NT2/D1 (cell line): ENCODE results near the gene RANBP10.
"Not testable (repeated sequence)": the region's sequence is repeated elsewhere in the genome, so short reads cannot be mapped to it uniquely, and the experiment has no call there.

ENCODE experiments used
- DNase-seq: peaks from one replicate; pipeline ENCODE4 v3.0.0-alpha.2; 2011; ENCODE audit warnings: low read depth, low spot score
- H3K27me3 ChIP-seq: 2 replicates; pipeline ENCODE4 v1.6.0; 2011; ENCODE audit warnings: mild to moderate bottlenecking; ENCODE audit not compliant: insufficient read length, insufficient read depth
- H3K36me3 ChIP-seq: 2 replicates; pipeline ENCODE4 v1.6.1; 2011; ENCODE audit warnings: mild to moderate bottlenecking, low read length, mixed read lengths; ENCODE audit not compliant: insufficient read depth, insufficient read length
- H3K4me1 ChIP-seq: 2 replicates; pipeline ENCODE4 v1.5.1; 2011; ENCODE audit not compliant: insufficient read depth, insufficient read length
- H3K4me3 ChIP-seq: 2 replicates; pipeline ENCODE4 v1.5.1; 2011; ENCODE audit warnings: low read depth; ENCODE audit not compliant: insufficient read length
- H3K9ac ChIP-seq: 2 replicates; pipeline ENCODE4 v1.6.0; 2011; ENCODE audit warnings: low read depth; ENCODE audit not compliant: insufficient read length
- H3K9me3 ChIP-seq: 2 replicates; pipeline ENCODE4 v1.5.1; 2011; ENCODE audit warnings: mild to moderate bottlenecking, low read length; ENCODE audit not compliant: insufficient read depth
- SUZ12 ChIP-seq: IDR thresholded peaks from 2 replicates; pipeline ENCODE4 v1.6.1; 2011; ENCODE audit not compliant: insufficient read length, insufficient read depth; ENCODE audit errors: extremely low read depth
- YY1 ChIP-seq: IDR thresholded peaks from 2 replicates; pipeline ENCODE4 v1.6.1; 2011; ENCODE audit not compliant: insufficient read length, insufficient read depth
- ZNF274 ChIP-seq: IDR thresholded peaks from 2 replicates; pipeline ENCODE4 v1.6.1; 2011; ENCODE audit warnings: mild to moderate bottlenecking, low read depth, low read length

RANBP10 gene

GRCh38 chr16:67837811-67838210, 31.5 kb upstream of the RANBP10 start:
- TF ChIP-seq YY1 (no peak), SUZ12 (no peak), ZNF274 (no peak)
- Histone ChIP-seq H3K9ac (no peak overlapping the region), H3K4me3 (no peak overlapping the region), H3K9me3 (no peaks in the 10 kb centered on the region), H3K36me3 (peaks cover under 1% of the 10 kb centered on the region), H3K4me1 (no peaks in the 10 kb centered on the region), H3K27me3 (peaks cover 5% of the 10 kb centered on the region)
- DNase-seq, result no peak

GRCh38 chr16:67837190-67837589, 30.8 kb upstream of the RANBP10 start:
- not testable (repeated sequence) for H3K4me1 ChIP-seq, H3K27me3 ChIP-seq, DNase-seq, H3K4me3 ChIP-seq, H3K9me3 ChIP-seq, H3K9ac ChIP-seq, H3K36me3 ChIP-seq

GRCh38 chr16:67834242-67834614, 27.9 kb upstream of the RANBP10 start:
- H3K9me3 ChIP-seq, result no peaks in the 10 kb centered on the region
- peaks cover 5% of the 10 kb centered on the region for H3K27me3 ChIP-seq
- H3K36me3 ChIP-seq, result peaks cover 33% of the 10 kb centered on the region
- H3K4me1 ChIP-seq, result no peaks in the 10 kb centered on the region
- no peak for DNase-seq
- peak overlapping the region; percentile 86 for H3K4me3 ChIP-seq
- H3K9ac ChIP-seq, result peak overlapping the region; percentile 92
- no peak for TF ChIP-seq ZNF274
- no peak for TF ChIP-seq YY1
- TF ChIP-seq SUZ12, result no peak

- H3K9me3 ChIP-seq, result no peaks in the 10 kb centered on the region
- peaks cover 5% of the 10 kb centered on the region for H3K27me3 ChIP-seq
- DNase-seq, result peak; percentile 88
- peaks cover 39% of the 10 kb centered on the region for H3K36me3 ChIP-seq
- peak overlapping the region; percentile 92 for H3K9ac ChIP-seq
- H3K4me3 ChIP-seq, result peak overlapping the region; percentile 86
- peak; percentile 65 for TF ChIP-seq YY1
- no peak for TF ChIP-seq ZNF274
- no peaks in the 10 kb centered on the region for H3K4me1 ChIP-seq
Observed at GRCh38 chr16:67833415-67834241, 27.3 kb upstream of the RANBP10 start.

- TF ChIP-seq YY1 (no peak), SUZ12 (no peak), ZNF274 (no peak)
- H3K9ac ChIP-seq, result peak overlapping the region; percentile 92
- H3K9me3 ChIP-seq, result no peaks in the 10 kb centered on the region
- DNase-seq, result no peak
- H3K4me1 ChIP-seq, result no peaks in the 10 kb centered on the region
- H3K4me3 ChIP-seq, result peak overlapping the region; percentile 86
- peaks cover 45% of the 10 kb centered on the region for H3K36me3 ChIP-seq
- H3K27me3 ChIP-seq, result peaks cover 5% of the 10 kb centered on the region
Observed at GRCh38 chr16:67833030-67833414, 26.7 kb upstream of the RANBP10 start.

GRCh38 chr16:67828651-67829050, 22.3 kb upstream of the RANBP10 start:
- no peaks in the 10 kb centered on the region for H3K9me3 ChIP-seq
- TF ChIP-seq YY1 (no peak), SUZ12 (no peak), ZNF274 (no peak)
- H3K4me3 ChIP-seq, result no peak overlapping the region
- H3K9ac ChIP-seq, result no peak overlapping the region
- no peak for DNase-seq
- peaks cover 12% of the 10 kb centered on the region for H3K4me1 ChIP-seq
- H3K27me3 ChIP-seq, result no peaks in the 10 kb centered on the region
- H3K36me3 ChIP-seq, result peaks cover 69% of the 10 kb centered on the region

GRCh38 chr16:67825906-67826305, 19.5 kb upstream of the RANBP10 start:
- Histone ChIP-seq H3K4me3 (no peak overlapping the region), H3K9ac (no peak overlapping the region), H3K4me1 (peaks cover 12% of the 10 kb centered on the region), H3K36me3 (peaks cover 54% of the 10 kb centered on the region), H3K27me3 (no peaks in the 10 kb centered on the region), H3K9me3 (no peaks in the 10 kb centered on the region)
- DNase-seq, result no peak
- TF ChIP-seq YY1 (no peak), ZNF274 (no peak), SUZ12 (no peak)

- Histone ChIP-seq H3K27me3 (no peaks in the 10 kb centered on the region), H3K9me3 (no peaks in the 10 kb centered on the region), H3K4me1 (peaks cover 12% of the 10 kb centered on the region), H3K36me3 (peaks cover 46% of the 10 kb centered on the region), H3K4me3 (no peak overlapping the region), H3K9ac (no peak overlapping the region)
- DNase-seq, result no peak
- TF ChIP-seq SUZ12 (no peak), ZNF274 (no peak), YY1 (no peak)
Observed at GRCh38 chr16:67825119-67825518, 18.8 kb upstream of the RANBP10 start.
